ENCODE results near the gene RAD51D.

GRCh38 chr17:35104844-35105450, 14.7 kb downstream of the RAD51D start:
- no peak for TF ChIP-seq CTCF (IDR thresholded peaks at IDR 0.05)
- no peak for TF ChIP-seq POLR2A (IDR thresholded peaks at IDR 0.05)
